SK-N-DZ (cell line): ENCODE results near the gene MEIS1.
A peak's percentile ranks its signal among the peaks of the same experiment; 100 is the strongest.

Experiments used
- DNase-seq: peaks from one replicate; pipeline ENCODE4 v3.0.0-alpha.2; 2015; ENCODE audit warnings: low spot score

Gene MEIS1

GRCh38 chr2:66443979-66444861 is 9.3 kb downstream of the MEIS1 start:
- DNase-seq = no peak

DNA sequence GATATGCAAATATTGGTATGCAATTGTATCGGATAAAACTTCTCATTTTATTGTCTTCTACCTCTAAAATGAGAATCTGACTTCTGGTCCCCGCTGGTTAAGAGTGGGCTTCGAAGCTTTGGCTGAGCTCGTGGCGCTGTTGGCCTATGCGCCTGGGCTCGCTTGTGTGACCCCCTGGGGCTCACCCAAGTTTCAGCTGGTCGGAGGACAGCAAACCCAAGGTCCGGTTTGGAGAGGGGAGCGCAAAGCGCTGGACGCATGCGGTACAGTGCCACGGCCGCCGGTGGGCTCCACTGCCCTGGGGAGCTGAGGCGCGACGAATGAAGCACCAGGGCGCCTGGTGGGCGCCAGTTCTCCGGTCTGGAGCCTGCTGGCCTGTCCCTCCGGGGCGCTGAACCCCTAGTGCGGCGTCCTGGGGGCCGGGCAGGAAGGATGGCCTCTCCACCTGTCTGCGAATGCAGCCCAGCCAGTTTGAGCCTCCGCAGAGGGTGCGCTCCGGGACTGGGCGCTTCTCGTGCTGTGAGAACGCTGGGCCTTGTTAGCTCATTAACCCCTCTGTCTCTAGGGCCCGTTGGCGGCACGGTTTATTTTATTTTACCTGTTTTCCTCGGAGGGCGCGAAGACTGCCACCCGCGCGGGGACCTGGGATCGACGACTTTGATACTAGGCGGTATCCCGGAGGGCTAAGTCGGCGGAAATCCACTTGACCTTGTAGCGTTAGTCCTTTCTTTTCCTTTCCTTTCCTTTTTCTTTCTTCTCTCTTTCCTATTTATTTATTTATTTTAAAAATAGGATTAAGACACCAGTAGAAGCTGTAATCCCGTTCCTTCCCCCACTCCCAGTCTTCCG is 10.4 kb downstream of the MEIS1 start:
- DNase-seq = no peak

GRCh38 chr2:66445925-66446871 is 11.3 kb downstream of the MEIS1 start:
- DNase-seq = peak; percentile 61

GRCh38 chr2:66446941-66447340 is 12.0 kb downstream of the MEIS1 start:
- no peak for DNase-seq

DNA sequence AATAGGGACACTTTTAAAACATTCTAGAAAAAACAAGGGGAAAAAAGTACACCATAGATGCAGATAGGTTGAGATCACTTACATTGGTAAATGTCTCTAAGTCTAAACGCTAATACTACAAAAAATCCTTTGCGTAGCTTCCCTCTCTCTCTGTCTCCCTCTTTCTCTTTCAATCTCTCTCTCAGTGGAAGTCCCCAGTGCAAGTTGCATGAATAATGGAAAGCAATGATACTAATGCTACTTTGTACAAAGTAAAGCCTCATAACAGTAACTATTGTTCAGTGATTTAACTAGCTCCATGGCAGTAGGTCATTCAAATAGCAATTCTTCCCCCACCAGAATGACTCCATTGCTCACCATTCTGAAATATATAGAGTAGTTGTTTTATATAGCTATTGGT is 12.8 kb downstream of the MEIS1 start:
- no peak for DNase-seq

DNA sequence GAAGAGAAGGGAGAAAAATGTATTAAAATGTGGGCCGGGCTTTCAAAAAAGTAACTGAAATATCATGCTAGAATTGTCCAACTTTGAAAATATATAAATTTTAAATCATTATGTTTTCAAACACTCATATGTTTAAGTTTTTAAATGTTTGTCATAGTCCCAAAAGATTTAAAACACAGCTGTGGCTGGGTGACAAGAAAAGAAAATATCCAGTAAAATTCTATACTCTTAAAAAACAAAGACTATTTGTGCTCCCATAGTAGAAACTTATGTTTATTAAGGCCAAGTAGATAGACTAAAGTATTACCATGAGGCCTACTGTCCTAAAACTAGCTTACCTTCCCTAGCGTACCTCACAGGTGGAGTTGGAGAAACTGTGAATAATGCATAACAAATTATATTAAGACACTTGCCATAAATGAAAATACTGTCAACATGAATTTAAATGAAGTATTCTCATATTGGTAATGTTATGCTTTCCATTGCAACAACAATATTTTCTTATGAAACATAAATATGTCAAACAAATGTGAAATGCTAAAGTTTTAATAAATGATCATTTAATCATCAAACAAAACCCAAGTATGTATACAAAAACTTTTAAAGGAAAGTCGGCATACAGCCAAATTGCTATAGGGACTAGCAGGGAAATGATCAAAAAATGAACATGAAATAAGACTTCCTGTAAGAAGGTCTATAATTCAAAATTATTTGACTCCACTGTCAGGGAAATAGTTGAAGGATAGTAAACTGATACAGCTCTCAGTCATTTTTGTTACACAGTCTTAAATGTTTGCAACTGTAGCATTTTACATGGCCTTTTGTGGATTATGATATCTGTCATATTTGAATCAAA is 13.4 kb downstream of the MEIS1 start:
- DNase-seq = no peak

DNA sequence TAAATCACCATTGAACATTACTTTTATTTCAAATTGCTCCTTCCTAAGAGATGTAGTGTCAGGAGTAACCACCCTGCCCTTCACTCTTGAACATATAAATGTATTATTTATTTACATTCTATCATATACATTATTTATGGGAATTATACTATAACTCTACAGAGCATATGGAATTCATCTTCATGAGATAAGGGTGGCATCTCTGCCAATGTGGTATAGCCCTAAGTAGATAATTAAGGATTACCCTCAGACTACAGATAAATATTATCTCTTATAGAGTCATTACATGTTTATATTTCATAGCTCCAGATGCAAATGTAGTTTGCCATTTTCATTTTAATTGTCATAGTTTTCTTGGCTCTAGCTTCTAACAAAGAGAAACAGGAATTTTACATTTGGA is 17.3 kb downstream of the MEIS1 start:
- no peak for DNase-seq

GRCh38 chr2:66452917-66453316 is 18.0 kb downstream of the MEIS1 start:
- DNase-seq = no peak

GRCh38 chr2:66455490-66455889 is 20.6 kb downstream of the MEIS1 start:
- DNase-seq = no peak

DNA sequence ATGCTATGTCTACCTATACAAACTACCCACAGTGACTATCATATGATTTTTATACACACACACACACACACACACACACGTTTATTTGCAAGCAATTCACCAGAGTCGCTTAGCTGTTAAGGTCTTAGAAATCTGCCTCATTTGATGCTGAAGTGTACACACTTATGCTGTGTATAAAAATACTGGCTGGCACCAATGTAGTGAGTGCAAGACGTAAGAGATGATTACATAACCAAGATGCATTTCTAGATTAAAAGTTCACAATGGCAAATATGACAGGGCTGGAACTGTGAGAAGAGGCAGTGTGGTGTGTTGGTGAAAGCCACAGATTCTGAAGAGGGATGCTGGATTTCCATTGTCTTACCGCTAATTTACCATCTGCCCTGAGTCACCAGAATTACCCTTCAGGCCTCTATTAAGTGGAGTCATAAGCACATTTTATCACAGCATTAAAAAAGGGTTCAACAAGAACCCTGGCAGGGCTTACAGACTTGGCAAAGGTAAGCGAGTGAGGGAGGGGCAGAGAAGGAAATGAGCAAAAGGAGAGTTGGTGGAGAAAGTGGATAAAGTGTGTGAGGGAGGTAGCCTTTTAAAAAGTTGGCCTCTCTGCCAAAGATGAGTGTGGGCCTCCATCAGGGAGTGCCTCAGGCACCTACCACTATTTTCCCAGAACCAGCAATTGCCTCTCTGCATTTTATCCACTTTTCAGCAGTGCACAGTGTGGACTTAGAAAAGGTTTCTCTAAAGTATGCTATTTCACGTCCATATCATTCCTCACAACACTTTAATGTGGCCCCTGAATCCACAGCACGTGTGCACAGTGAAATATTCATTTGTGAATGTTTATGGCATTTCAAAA is 21.5 kb downstream of the MEIS1 start:
- no peak for DNase-seq

DNA sequence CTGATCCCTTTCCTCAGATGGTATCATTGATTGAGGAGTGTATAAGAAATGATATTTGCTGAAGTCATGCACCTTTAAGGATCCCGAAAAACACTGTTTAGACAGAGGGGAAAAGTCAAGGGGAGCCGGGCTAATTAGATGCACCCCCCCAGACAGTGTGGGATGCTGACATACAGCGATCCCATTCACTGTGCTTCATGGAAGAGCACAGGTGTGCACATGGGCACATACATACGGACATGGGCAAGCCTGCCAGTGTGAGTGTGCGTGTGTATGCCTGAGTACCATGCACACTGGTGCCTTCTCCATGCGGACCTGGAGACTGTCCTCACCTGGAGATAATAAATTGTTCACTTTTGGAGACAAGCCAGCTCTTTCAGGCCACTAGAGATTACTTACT is 22.6 kb downstream of the MEIS1 start:
- no peak for DNase-seq

DNA sequence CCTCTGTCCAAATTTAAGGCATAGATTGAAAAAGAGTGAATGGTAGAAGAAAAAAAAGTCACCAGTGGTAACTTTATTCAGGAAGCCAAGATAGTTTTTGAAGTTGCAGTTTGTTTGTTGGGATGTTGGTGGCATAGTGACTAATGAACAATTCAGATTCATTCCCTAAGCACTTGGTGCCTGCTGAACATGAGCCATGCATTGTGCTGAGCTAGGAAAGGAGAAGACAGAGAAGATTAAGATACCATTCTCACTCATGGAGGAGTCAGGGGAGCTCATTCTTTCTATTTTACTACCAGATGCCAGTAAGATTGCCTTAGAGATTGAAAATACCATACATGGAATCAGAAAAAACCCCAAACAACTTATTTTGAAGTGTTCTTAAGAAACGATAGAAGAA is 25.1 kb downstream of the MEIS1 start:
- no peak for DNase-seq

GRCh38 chr2:66461001-66461663 is 26.2 kb downstream of the MEIS1 start:
- DNase-seq = no peak

- no peak for DNase-seq
Measured at GRCh38 chr2:66461664-66462500, 27.0 kb downstream of the MEIS1 start.

GRCh38 chr2:66462501-66462825 is 27.5 kb downstream of the MEIS1 start:
- DNase-seq = no peak

GRCh38 chr2:66463206-66463755 is 28.4 kb downstream of the MEIS1 start:
- no peak for DNase-seq

DNA sequence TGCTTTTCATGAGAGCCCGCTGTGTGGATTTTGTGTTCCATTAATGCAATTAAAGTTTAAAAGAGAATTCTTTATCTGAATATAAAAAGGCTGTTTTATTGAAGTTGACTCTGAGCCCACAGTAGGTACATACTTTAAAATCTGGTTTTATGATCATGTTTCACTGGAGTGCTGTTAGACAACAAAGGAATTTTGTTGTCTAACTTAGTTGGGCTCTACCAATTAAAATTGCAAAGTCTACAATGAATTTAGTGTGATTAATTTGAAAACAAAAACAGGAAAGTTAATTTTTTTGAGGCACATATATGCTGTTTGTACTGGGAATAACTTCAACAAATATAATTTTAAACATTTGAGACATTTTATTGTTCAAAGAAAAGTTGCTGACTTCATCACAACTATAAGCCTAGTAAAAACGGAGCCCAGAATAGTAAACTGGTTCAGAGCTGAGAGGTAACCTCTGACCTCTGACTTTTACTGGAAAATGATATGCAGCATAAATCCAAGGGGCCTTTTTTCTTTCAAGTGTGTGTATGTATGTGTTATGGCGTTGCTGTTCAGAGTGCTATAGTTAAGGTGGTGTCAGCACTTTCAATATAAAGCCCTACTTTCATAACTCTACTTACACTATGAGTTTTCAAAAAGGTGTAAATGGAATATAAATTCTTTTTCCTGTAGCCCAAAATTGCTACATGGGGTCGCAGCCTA is 30.2 kb downstream of the MEIS1 start:
- no peak for DNase-seq
